ENCODE results near the gene PAXIP1.

The PAXIP1 gene

GRCh38 chr7:154898973-154899855, 103.7 kb downstream of the PAXIP1 start:
- no peaks in the 10 kb centered on the region for H3K27me3 ChIP-seq (ENCODE audit: control insufficient read depth, insufficient read depth, low read length)
- H3K27ac ChIP-seq = no peak overlapping the region
- H3K36me3 ChIP-seq (ENCODE audit: control insufficient read depth, insufficient read depth, low read length) = no peaks in the 10 kb centered on the region
- H3K9me3 ChIP-seq (ENCODE audit: control insufficient read depth, low read length) = no peaks in the 10 kb centered on the region
- H3K4me3 ChIP-seq (ENCODE audit: low read depth, low read length) = no peak overlapping the region
- H3K79me2 ChIP-seq = no peaks in the 10 kb centered on the region
- no peak overlapping the region for H2AFZ ChIP-seq
- no peak overlapping the region for H3K9ac ChIP-seq
- TF ChIP-seq CTCF (IDR thresholded peaks at IDR 0.05) = no peak
- no peaks in the 10 kb centered on the region for H3K4me1 ChIP-seq
- no peak overlapping the region for H3K4me2 ChIP-seq (ENCODE audit: low read length)

- H2AFZ ChIP-seq = no peak overlapping the region
- TF ChIP-seq CTCF (IDR thresholded peaks at IDR 0.05) = no peak
- H3K9me3 ChIP-seq (ENCODE audit: control insufficient read depth, low read length) = no peaks in the 10 kb centered on the region
These were observed 106.8 kb downstream of the PAXIP1 start for GRCh38 chr7:154896076-154896475.

More at GRCh38 chr7:154896076-154896475, 106.8 kb downstream of the PAXIP1 start:
- Histone ChIP-seq H3K27me3 (ENCODE audit: control insufficient read depth, insufficient read depth, low read length) (no peaks in the 10 kb centered on the region), H3K9ac (no peak overlapping the region), H3K27ac (no peak overlapping the region), H3K4me3 (ENCODE audit: low read depth, low read length) (no peak overlapping the region), H3K4me1 (no peaks in the 10 kb centered on the region), H3K36me3 (ENCODE audit: control insufficient read depth, insufficient read depth, low read length) (no peaks in the 10 kb centered on the region), H3K79me2 (no peaks in the 10 kb centered on the region), H3K4me2 (ENCODE audit: low read length) (no peak overlapping the region)
